Measurements from ENCODE around the gene MAP4K4.

DNA sequence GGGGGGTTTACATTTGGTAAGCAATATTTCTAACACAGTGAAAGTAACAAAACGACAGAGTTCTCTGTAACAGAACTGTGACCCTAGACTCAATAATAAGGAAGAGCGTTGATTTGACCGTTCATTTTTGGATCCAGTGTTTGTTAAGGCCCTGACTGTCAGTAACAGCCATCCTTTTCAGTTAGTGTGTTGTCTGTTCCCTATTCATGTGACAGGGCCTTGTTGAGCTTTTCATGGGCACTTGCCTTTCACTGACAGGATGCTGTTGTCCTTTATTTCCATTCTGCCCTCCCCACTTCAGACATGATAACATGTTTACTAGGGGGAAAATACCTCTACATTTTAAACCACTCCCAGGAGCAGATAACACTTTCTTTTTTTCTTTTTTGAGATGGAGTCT, 45.8 kb downstream of the MAP4K4 start:
- TF ChIP-seq CTCF (conservative IDR thresholded peaks at IDR 0.05; ENCODE audit: low read length) (no peak), EZH2phosphoT487 (IDR thresholded peaks at IDR 0.05; ENCODE audit: borderline replicate concordance, low read depth, low read length) (no peak)
